ENCODE results near the gene FOXP1. TPM values are rescaled to one million over a fixed set of nuclear protein-coding genes. Genes with fewer than 3 reads are reported as not detected.
"Not testable (repeated sequence)": the region's sequence is repeated elsewhere in the genome, so short reads cannot be mapped to it uniquely, and the experiment has no call there.

The FOXP1 gene
- total RNA-seq, 2 experiments from 2014 or later: 144 to 152 TPM

DNA sequence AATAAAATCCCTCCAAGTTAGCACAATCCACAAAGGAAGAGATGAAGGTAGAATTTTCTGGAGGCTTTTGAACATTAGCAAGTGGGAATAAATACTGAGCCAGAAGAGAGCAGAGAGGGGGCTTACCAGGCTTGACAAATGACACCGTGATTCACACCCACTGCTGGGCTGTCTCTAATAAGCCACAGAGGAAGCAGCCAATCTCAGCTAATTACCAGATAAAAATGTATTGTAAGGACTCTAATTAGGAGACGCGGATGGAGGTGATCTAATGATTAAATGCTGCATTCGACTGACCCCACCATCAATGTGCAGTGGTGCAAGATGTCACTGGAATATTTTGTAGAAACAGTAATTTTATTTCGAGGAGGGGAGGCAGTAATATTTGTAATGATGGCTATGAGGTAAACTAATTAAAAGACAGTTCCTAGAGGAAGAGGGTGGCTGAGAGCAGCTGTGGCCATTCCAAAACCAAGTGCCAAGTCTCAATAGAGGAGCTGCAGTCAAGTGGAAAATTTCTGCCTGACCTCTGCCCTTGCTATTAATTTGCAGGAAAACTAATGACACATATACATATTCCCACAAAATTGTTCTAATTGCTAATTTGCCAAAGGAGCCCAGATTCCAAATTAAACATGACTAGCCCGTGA lies 602.2 kb downstream of the FOXP1 start:
- CTCF ChIA-PET: interaction anchor here (0.6 to 0.8 kb wide), 4 partner anchors 29 to 1887 kb away, joined by 3 to 4 read pairs (median 3); no protein-coding TSS in a partner anchor
- POLR2A ChIA-PET: interaction anchor here (0.5 to 0.7 kb wide), 3 partner anchors 32 to 1899 kb away, joined by 3 to 11 read pairs (median 7); no protein-coding TSS in a partner anchor

DNA sequence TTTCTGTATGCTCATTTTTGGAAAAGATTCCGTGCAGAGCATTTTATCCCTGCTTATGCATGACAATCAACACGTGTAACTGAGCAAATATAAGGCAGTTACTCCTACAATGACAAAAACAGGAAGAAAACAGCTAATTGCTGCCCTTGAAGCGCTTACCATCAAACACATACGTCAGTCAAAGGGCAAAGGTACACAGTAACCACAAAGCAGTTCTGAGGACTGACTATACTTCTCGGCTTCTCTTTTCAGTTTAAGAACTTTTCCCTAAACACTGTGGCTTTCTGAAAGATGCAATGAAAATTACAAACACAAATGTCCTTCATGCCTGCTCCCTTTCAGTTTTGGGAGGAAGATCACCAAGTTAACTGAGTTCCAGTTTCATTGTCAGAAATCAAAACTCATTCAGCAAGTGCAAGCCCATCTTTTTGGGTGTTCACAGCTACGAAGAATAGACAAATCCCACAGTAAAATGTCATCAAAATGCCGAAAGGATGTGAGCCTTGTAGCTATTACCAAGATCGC lies 602.8 kb downstream of the FOXP1 start:
- ChIA-PET POLR2A (interaction anchor here (0.7 kb wide), 2 partner anchors 32 to 327 kb away, joined by 7 to 11 read pairs; no protein-coding TSS in a partner anchor), CTCF (interaction anchor here (0.6 to 0.8 kb wide), 4 partner anchors 28 to 1886 kb away, joined by 3 to 4 read pairs (median 3); no protein-coding TSS in a partner anchor)

DNA sequence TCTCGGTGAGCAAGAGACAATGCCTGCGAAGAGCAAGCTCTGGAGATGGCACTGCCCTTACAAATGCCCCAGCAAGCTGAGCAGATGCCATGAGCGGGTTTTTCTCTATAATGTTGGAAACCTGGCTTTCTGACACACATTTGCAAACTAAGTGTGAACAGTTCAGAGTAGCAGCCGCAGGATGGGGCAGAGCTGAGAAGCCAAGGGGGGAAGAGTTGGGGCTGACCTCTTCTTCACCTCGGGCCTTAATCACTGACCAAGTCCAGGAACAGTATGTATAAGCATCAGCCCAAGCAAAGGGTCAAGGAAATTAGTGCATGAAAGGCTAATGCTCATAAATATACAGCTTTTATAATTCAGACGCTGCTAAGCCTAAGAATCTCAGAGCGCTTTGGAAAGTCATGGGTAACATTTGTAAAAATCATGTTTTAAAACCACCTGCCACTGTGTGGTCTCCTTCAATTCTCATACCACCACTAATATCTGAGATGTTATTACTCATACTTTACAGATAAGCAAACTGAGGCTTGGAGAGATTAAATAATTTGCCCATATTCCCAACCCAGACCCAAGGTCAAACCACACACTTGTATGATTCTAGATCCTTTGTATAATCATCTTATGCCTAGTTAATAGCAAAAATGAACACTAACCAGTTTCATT lies 603.4 kb downstream of the FOXP1 start:
- ChIA-PET POLR2A (interaction anchor here (0.6 to 0.7 kb wide), 2 partner anchors 33 to 248 kb away, joined by 4 to 11 read pairs; no protein-coding TSS in a partner anchor), CTCF (no interaction called here)

DNA sequence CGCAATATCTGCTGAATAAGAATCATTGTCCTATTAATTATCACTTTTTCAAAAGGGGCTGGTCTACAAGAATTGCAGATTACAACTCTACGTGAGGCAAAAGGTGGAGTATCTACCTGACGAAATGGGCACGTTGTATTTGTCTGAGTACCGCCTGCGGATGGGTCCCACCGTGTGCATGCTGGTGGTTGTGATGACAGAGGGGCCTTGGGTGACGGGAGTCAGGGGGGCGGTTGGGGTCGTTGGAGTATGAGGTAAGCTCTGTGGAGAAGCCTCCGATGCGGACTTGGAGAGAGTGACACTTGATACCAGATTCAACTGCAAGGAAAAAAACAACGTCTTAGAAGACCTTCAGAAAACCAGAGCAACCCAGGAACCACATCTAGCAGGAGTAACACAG lies 605.8 kb downstream of the FOXP1 start:
- POLR2A ChIA-PET: no interaction called here
- CTCF ChIA-PET: no interaction called here

DNA sequence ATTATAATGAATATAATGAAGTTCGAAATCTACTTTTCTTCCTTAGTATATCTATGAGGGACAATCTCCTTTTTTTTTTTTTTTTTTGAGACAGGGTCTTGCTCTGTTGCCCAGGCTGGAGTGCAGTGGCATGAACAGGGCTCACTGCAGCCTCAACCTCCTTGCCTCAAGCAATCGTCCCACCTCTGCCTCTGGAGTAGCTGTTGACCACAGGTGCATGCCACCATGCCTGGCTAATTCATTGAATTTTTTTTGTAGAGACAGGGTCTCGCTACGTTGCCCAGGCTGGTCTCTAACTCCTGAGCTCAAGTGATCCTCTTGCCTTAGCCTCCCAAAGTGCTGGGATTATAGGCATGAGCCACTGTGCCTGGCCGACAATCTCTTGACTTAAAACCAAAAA lies 607.5 kb downstream of the FOXP1 start:
- CTCF ChIA-PET: interaction anchor here (0.7 kb wide), 1 partner anchor 425 kb away, joined by 3 read pairs; no protein-coding TSS in a partner anchor
- POLR2A ChIA-PET: not testable (repeated sequence)

DNA sequence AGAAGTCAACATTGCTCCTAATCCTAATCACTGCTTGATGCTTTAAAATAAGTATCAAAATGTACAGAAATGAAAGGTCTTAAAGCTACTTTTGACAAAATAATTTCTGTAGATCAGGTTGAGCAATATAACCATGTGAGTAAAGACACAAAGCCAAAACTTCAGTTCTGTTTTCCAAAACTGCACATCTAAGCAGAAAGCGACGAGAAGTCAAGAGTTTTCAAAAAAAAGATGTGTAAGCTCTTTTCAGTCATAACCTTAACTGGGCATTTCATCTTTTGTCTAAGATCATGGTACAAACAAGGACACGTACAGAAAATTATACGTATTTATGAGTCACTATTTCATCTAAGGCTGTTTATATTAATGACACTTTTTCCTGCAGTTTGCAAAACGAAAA lies 608.8 kb downstream of the FOXP1 start:
- POLR2A ChIA-PET: no interaction called here

DNA sequence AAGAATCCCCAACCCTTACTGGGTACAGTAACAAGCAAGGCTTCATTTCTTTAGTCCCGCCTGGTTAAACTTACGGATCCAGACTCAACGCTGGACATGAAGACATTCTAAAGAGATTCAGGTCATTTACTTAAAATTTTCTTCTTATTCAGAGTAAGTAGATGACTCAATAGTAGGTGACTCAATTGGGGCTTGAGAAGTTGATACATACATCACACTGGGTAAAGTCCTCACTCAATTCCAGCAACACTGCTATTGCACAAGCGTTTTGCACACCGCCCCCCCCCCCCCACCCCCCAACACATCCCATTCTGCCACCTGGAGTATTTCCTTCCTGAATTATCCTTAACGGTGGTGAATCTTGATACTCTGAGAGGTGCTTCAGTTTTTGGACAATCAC lies 610.0 kb downstream of the FOXP1 start:
- ChIA-PET POLR2A (no interaction called here), CTCF (no interaction called here)

More for the DNA sequence above, 608.8 kb downstream of the FOXP1 start:
- CTCF ChIA-PET: no interaction called here

DNA sequence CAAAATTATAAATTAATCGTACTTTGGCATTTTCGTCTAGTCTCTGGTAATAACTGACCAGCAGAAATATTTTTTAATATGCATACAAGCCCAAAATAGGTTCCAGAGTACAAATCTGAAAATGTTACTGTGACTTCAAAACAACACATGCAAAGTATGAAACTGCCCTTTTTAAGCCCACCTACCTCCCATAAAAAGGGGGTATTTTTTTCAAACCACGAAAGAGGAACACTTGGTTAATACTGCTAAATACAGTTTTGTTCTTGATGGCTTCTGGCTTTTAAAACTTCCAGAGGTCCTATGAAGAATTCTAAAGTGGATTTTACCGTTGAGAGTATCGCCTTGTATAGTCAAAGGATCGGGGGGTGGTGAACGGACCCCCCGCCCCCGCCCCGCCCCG lies 610.7 kb downstream of the FOXP1 start:
- CTCF ChIA-PET: no interaction called here

DNA sequence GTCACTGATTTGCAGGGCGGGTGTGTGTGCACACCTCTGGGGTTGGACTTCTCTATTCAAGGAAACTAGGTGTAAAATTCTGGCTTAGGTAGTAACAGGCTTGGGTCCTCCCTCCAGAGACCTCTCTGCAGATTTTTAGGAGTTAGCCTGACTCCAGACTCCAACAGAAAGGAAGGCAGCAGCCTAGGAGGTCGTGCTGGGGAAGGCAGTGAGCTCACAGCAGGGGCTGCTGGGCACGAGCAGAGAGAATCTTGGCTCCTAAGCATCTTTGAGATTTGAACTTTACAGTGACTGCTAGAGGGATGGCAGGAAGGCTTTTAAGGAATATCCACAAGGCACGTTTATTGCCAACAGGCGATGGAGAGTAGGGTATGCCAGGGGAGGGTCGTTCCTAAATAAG lies 612.6 kb downstream of the FOXP1 start:
- CTCF ChIA-PET: no interaction called here
- POLR2A ChIA-PET: no interaction called here

More for the DNA sequence above, 610.7 kb downstream of the FOXP1 start:
- POLR2A ChIA-PET: no interaction called here

DNA sequence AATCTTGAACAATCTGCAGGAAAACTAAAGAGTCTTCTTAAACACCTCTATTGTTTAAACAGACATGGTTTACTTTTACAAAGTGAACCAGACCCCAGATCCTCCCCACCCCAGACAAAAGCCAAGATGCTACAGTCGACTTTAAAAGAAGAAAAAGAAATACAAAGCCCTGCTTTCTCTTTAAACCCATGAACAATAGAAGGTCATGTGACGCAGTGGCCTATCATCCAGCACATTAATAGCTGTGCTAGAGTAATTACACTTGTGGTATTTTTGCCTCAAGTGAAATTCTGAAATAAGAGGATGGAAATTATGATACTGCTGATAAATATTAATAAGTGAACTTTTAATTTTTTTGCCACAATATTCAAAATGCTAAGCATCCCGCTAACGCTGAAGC lies 613.4 kb downstream of the FOXP1 start:
- CTCF ChIA-PET: no interaction called here
- POLR2A ChIA-PET: no interaction called here

DNA sequence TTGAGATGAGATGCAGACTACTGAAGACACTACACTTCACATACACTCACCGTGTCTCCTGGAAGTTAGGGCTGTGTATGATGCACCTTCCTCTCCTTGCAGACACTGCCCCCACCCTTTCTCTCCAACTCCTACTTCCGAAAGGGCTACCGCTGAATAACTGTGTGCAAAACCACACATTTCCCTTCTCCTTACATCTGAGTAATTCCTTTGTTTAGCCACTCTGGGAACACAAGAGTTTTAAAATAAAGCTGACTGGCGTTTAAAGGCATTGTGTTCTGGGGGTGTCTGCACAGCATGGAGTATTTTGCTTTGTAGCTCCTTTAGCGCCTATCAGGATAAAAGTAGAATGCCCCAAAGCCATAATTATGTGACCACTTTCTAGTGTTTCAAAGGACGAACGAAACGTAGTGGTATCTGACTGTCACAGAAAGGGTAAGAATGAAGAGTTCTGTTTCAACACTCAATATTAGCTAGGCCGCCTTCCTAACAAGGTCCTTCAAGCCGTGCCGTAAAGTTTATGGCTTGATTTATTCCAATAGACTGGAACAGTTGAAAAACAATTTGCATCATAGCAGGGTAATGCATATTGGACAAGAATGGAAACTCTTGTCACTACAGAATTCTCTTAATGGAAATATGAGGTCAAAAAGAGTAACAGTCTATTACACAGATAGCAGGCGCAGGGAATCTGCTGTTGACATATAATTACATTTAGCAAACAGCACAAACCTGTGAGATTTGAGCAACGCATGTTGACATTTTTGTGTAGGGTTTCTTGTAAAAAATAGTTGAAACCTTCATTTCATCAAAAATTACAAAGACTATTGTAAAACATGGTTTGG lies 619.9 kb downstream of the FOXP1 start:
- CTCF ChIA-PET: no interaction called here

DNA sequence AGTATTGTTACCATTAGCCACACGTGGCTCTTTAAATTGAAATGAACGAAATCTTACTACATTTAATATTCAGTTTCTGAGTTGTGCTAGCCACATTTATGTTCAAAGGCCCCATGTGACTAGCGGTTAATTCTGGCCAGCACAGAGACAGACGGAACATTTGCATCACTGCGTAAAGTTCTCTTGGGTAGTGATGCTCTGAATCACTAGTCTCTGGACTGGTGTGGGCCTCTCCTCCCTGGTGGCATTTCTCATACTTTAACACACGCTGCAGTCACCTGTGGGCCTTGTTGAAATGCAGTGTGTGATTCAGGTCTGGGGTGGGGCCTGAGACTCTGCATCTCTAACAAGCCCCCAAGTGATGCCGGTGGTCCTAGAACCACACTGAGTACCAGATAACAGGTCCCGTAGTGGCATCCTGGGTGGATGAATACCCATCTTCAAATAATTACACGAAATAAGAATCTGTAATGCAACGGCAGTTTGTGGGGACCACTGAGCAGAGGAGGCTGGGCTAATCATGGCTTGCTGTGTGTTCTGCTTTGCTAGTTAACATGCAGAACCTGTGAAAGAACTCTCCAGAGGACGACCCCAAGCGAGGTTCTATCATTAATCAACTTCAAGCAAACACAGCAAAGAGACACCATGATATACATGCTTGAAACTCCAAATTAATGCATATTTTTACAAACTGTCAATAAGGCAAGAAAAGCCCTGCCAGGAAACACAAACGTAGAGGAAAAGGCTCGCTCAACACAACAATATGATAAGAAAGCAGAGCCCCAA lies 623.8 kb downstream of the FOXP1 start:
- ChIA-PET CTCF (no interaction called here), POLR2A (no interaction called here)

More for the DNA sequence above, 619.9 kb downstream of the FOXP1 start:
- POLR2A ChIA-PET: no interaction called here

DNA sequence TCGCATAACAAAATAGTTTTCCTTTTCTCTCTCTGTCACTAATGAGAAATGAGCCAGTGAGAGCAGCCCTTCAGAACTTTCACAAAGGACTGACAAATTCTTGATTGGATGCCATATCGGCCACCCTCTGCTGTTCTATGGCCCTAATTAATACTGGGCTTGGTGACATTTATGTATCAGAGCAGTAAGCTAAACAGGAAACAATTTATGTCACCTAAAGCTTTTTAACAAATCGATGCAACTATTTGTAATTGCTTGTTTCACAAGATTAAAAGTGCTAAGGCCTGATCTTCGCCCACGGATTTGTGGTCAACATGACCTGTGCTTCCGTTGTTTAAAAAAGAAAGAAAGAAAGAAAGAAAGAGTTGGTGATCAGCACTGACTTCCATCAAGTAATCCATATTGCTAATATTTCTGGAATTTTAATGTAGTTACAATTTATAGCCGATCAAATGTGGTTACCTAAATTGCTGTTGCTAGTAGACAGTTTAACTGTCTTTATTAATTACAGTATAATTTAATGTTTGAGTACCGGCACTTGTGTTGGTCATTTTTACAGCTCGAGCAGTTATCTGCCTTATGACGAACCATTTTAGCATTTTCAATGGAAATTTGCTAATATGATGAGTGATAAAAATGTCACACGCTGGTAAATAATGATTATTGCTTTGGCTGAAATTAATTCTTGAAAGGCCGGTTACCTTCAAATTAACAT lies 631.3 kb downstream of the FOXP1 start:
- ChIA-PET POLR2A (interaction anchor here (0.6 kb wide), 1 partner anchor 59 kb away, joined by 3 read pairs; no protein-coding TSS in a partner anchor), CTCF (interaction anchor here (0.7 kb wide), 1 partner anchor 29 kb away, joined by 4 read pairs; no protein-coding TSS in a partner anchor)

DNA sequence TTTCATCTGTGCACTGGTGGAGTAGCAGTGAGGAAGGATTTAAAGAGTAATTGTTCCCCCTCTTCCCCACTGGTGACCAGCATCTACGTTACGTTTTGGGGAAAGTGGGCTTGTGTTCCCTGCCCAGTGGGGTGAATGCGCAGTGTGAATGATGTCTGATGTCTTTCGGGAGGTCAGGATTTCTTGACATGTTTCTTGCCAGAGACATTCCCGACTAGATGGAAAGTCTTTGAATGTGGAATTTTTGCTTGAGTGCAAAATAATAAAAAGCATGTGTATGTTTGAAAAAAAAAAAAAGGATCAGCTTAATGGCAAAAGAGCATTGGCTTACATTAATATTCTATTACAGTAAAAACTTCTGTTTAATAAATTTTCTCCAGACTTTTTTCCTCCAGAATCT lies 632.2 kb downstream of the FOXP1 start:
- CTCF ChIA-PET: no interaction called here
- POLR2A ChIA-PET: interaction anchor here (0.6 kb wide), 1 partner anchor 58 kb away, joined by 3 read pairs; no protein-coding TSS in a partner anchor

DNA sequence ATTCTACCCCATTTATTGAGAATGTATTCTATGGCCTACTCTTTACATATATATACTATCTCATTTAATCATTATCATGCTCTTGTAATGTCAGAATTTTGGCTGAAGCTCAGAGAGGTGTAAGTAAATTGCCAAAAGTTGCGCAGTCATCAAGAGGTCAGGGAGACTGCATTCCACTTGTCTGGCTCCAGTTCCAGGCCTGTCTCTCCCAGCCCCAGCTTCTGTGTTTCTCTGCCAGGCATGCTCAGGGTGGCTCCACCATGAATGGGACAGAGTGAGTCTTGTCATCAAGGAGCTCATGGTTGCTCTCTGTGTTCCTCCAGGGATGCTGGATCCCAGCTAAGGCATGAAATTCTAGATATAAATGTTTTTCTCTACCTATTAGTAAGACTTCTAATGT lies 635.9 kb downstream of the FOXP1 start:
- POLR2A ChIA-PET: no interaction called here
- CTCF ChIA-PET: no interaction called here

DNA sequence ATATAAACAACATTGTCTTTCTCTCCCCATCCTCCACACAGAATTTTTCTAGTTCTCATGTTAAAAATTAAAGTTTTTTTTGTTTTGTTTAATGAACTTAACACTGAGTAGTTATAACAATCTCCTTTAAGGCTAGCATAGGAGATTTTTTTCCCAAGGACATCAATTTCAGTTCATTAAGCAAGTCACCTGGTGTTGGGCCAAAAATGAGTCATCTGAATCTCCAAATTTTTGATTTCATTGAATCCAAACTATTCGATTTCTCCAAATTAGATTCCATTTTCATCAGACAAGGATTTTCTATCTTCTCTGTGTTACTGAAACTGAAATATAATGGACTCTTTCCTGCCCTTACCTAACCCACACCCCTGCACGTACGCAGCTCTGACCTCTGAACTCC lies 639.6 kb downstream of the FOXP1 start:
- CTCF ChIA-PET: no interaction called here
- POLR2A ChIA-PET: no interaction called here

DNA sequence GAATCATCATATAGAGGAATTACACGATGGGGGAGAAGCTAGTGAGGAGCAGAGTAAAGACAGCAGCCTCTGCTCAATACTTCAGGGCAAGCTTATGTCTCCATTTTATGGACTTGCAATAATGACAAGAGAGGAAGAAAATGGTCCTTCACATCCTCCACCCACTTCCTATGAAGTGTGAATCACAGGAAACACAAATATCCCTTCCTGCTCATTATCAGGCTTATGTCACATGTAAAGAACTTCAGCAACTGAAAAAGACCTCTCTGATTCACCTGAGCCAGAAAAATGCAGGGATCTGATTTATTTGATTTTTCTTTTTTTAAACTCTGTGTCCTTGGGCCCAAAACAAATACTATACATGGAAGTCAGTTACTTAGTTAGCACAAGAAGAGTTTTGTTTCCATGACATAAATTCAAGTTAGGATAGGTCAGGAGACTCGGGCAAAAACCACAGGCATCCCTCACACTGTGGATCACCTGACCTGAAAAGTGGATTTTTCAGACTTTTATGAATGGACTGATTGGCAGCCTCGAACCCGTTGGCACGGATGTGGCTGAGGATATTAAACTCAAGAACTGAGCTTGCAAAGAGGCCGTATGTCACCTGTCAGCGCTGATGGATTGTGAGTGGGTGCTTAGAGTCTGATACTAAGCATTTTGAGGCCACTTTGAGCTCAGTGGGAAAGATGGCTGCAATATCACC lies 650.3 kb downstream of the FOXP1 start:
- ChIA-PET CTCF (no interaction called here), POLR2A (no interaction called here)

DNA sequence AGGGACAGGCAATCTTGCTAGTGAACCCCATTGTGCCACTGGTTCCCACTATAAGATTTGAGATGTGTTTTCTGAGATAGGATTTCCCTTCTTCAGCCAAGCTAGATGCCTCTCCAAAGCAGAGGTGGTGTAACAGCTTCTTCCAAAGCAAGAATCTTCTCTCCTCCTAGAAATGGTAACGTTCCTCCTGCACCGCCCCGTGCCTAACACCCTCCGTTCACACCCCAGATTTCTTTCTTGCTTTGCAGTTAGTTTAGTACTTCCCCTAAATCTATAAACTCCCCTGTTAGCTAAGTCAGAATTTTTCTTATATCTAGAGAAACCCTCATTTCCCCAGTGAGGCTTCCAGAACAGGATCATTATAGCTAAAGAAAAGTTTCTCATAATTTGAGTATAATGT lies 653.5 kb downstream of the FOXP1 start:
- ChIA-PET POLR2A (no interaction called here), CTCF (interaction anchor here (0.9 kb wide), 1 partner anchor 28 kb away, joined by 4 read pairs; no protein-coding TSS in a partner anchor)

Measured in activated CD8-positive, alpha-beta memory T cell treated with anti-CD3 and anti-CD28 coated beads for 36 hours (primary cell).